PC-9 (cell line): ENCODE measurements around the gene SH3PXD2A. TPM values are rescaled to one million over a fixed set of nuclear protein-coding genes. Genes with fewer than 3 reads are reported as not detected.
A peak's percentile ranks its signal among the peaks of the same experiment; 100 is the strongest.

ENCODE experiments used
- BruUV-seq: library from RNA; stranded (reverse); fragments of 400-500 nt; replicated peaks from 2 replicates; lab custom pipeline; 2021; lab: Mats Ljungman, UMichigan
- CTCF ChIA-PET: fragments of 300-600 bp; sonication (Branson Sonifier 250); formaldehyde crosslinking; loops from one replicate; lab custom pipeline; 2022; ENCODE audit warnings: antibody characterized with exemption; lab: Charles Lee
- POLR2A ChIA-PET: fragments of 300-600 bp; sonication (Branson Sonifier 250); formaldehyde crosslinking; loops from one replicate; lab custom pipeline; 2022; ENCODE audit warnings: antibody characterized with exemption; ENCODE audit not compliant: unreplicated experiment; lab: Charles Lee
- DNase-seq, 2 experiments: peaks; one replicate each; pipeline versions ENCODE4 v3.0.0 to v3.0.0-alpha.2; 2015 to 2022; ENCODE audit warnings: mixed read lengths in 1 of 2
- H2AFZ ChIP-seq: fragments of 200-600 bp; sonication (generic); 2 replicates; pipeline ENCODE4 v1.8.1; 2017; ENCODE audit warnings: antibody characterized with exemption
- H3F3A ChIP-seq: fragments of 200-600 bp; sonication (generic); 2 replicates; pipeline ENCODE4 v1.8.1; 2017; ENCODE audit warnings: antibody characterized with exemption, mild to moderate bottlenecking, low read depth; ENCODE audit not compliant: insufficient read depth
- H3K27ac ChIP-seq: fragments of 200-600 bp; sonication (generic); 2 replicates; pipeline ENCODE4 v1.6.1; 2016; ENCODE audit warnings: mixed run types
- H3K27me3 ChIP-seq: fragments of 200-600 bp; sonication (generic); 2 replicates; pipeline ENCODE4 v1.6.1; 2016; ENCODE audit warnings: low read depth, mixed run types; ENCODE audit not compliant: insufficient read depth
- H3K36me3 ChIP-seq: fragments of 200-600 bp; sonication (generic); 2 replicates; pipeline ENCODE4 v1.6.1; 2016; ENCODE audit warnings: low read depth, mixed run types
- H3K4me1 ChIP-seq: fragments of 200-600 bp; sonication (generic); replicated peaks from 2 replicates; pipeline ENCODE4 v1.6.1; 2016; ENCODE audit warnings: mixed run types; ENCODE audit not compliant: insufficient read depth
- H3K4me2 ChIP-seq: fragments of 200-600 bp; sonication (generic); 2 replicates; pipeline ENCODE4 v1.6.1; 2017; ENCODE audit warnings: mixed run types
- H3K4me3 ChIP-seq: fragments of 200-600 bp; sonication (generic); 2 replicates; pipeline ENCODE4 v1.6.1; 2016; ENCODE audit warnings: mixed run types
- H3K79me2 ChIP-seq: fragments of 200-600 bp; sonication (generic); 2 replicates; pipeline ENCODE4 v1.6.1; 2017; ENCODE audit warnings: low read depth, mixed run types
- H3K9me2 ChIP-seq: fragments of 200-600 bp; sonication (generic); 2 replicates; pipeline ENCODE4 v1.8.1; 2017; ENCODE audit warnings: mild to moderate bottlenecking; ENCODE audit not compliant: insufficient read depth
- H3K9me3 ChIP-seq: fragments of 200-600 bp; sonication (generic); 2 replicates; pipeline ENCODE4 v1.8.1; 2016; ENCODE audit warnings: low read depth; ENCODE audit not compliant: insufficient read depth
- H4K20me1 ChIP-seq: fragments of 200-600 bp; sonication (generic); 2 replicates; pipeline ENCODE4 v1.8.1; 2017; ENCODE audit not compliant: insufficient read depth
- CTCF ChIP-seq: fragments of 200-600 bp; sonication (generic); conservative IDR thresholded peaks from 2 replicates; pipeline ENCODE4 v1.6.1; 2017; ENCODE audit warnings: mixed run types, antibody characterized with exemption, mild to moderate bottlenecking, moderate library complexity
- EZH2 ChIP-seq: fragments of 200-600 bp; sonication (generic); IDR thresholded peaks from 2 replicates; pipeline ENCODE4 v1.8.0; 2017; ENCODE audit warnings: antibody characterized with exemption, low read depth
- intact Hi-C: fragments of 100-400 bp; cut with micrococcal nuclease; formaldehyde crosslinking; loops from one replicate; pipeline ENCODE4 v1.10.0; 2022; ENCODE audit not compliant: unreplicated experiment
- total RNA-seq: library from RNA; stranded (reverse); gene quantifications from 2 replicates; pipeline ENCODE4 v1.2.3, GENCODE V29; 2021

SH3PXD2A gene
- total RNA-seq, 1 experiment from 2014 or later: 12.5 TPM

GRCh38 chr10:103854686-103855391 is 537 bp downstream of the SH3PXD2A start:
- Histone ChIP-seq H3K9me3 (no peaks in the 10 kb centered on the region), H3K9me2 (no peaks in the 10 kb centered on the region), H3K79me2 (no peaks in the 10 kb centered on the region), H2AFZ (peak overlapping the region; percentile 70), H3K4me1 (peaks cover 11% of the 10 kb centered on the region; the same call in 1 of the 2 replicates), H3K4me3 (peak overlapping the region; percentile 59), H4K20me1 (no peaks in the 10 kb centered on the region), H3K27ac (no peak overlapping the region), H3K27me3 (no peaks in the 10 kb centered on the region), H3F3A (no peaks in the 10 kb centered on the region), H3K4me2 (peak overlapping the region; percentile 87), H3K36me3 (no peaks in the 10 kb centered on the region)
- TSS peak; percentile 33 for BruUV-seq
- intact Hi-C loops: loop anchor here (1.0 to 10.0 kb wide), 2 partner anchors 74 to 260 kb away; no protein-coding TSS in a partner anchor
- TF ChIP-seq EZH2 (no peak), CTCF (no peak; the same call in 1 of the 2 replicates)
- peak in 1 of 2 experiments; percentile 16 for DNase-seq
- POLR2A ChIA-PET: no interaction called here
- CTCF ChIA-PET: interaction anchor here (0.5 to 0.7 kb wide), 2 partner anchors 38 to 41 kb away, joined by 3 read pairs; no protein-coding TSS in a partner anchor

GRCh38 chr10:103854265-103854685 is 1.1 kb downstream of the SH3PXD2A start:
- POLR2A ChIA-PET: no interaction called here

More at GRCh38 chr10:103854265-103854685, 1.1 kb downstream of the SH3PXD2A start:
- Histone ChIP-seq H3F3A (no peaks in the 10 kb centered on the region), H3K9me2 (no peaks in the 10 kb centered on the region), H3K27ac (no peak overlapping the region), H3K4me2 (peak overlapping the region; percentile 87), H3K9me3 (no peaks in the 10 kb centered on the region), H3K27me3 (no peaks in the 10 kb centered on the region), H3K36me3 (no peaks in the 10 kb centered on the region), H3K4me3 (peak overlapping the region; percentile 59; the same call in 1 of the 2 replicates), H3K4me1 (peaks cover 11% of the 10 kb centered on the region; the same call in 1 of the 2 replicates), H4K20me1 (no peaks in the 10 kb centered on the region), H3K79me2 (no peaks in the 10 kb centered on the region), H2AFZ (no peak overlapping the region)
- CTCF ChIA-PET: interaction anchor here (0.5 to 0.7 kb wide), 2 partner anchors 38 to 41 kb away, joined by 3 read pairs; no protein-coding TSS in a partner anchor
- TF ChIP-seq EZH2 (no peak), CTCF (no peak)
- no TSS peak for BruUV-seq
- no peak for DNase-seq
- intact Hi-C loops: loop anchor here (10.0 kb wide), 1 partner anchor 259 kb away; no protein-coding TSS in a partner anchor
